ENCODE measurements around the gene MAN1A1.

DNA sequence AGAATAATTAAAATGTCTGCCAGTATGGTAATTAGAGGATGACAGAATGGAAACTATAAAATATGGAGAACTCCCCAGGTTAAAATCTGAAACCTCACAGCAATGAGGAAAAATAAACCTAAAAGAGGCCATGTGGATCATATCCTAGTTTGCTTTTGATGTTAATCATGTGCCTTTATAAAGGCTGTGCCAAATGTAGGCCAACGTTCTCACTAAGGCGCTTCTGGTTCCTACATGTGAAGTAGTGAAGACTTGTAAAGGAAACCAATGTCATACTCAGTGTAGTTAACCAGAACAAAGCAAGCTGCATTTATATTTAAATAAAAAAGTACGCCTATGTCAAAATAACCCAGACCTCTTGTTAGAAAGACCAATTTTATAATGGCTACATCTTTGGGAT is 157.4 kb downstream of the MAN1A1 start:
- TF ChIP-seq, protein P1, sequence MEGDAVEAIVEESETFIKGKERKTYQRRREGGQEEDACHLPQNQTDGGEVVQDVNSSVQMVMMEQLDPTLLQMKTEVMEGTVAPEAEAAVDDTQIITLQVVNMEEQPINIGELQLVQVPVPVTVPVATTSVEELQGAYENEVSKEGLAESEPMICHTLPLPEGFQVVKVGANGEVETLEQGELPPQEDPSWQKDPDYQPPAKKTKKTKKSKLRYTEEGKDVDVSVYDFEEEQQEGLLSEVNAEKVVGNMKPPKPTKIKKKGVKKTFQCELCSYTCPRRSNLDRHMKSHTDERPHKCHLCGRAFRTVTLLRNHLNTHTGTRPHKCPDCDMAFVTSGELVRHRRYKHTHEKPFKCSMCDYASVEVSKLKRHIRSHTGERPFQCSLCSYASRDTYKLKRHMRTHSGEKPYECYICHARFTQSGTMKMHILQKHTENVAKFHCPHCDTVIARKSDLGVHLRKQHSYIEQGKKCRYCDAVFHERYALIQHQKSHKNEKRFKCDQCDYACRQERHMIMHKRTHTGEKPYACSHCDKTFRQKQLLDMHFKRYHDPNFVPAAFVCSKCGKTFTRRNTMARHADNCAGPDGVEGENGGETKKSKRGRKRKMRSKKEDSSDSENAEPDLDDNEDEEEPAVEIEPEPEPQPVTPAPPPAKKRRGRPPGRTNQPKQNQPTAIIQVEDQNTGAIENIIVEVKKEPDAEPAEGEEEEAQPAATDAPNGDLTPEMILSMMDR (conservative IDR thresholded peaks at IDR 0.05; ENCODE audit: low read depth, low read length): no peak
- TF ChIP-seq EZH2 (IDR thresholded peaks at IDR 0.05; ENCODE audit: low read length, unreplicated experiment): no peak

All from PC-3 (cell line).